ENCODE results near the gene RANGRF. TPM values are rescaled to one million over a fixed set of nuclear protein-coding genes. Genes with fewer than 3 reads are reported as not detected.
"Not testable (repeated sequence)": the region's sequence is repeated elsewhere in the genome, so short reads cannot be mapped to it uniquely, and the experiment has no call there.

Gene RANGRF
- polyA plus RNA-seq, 1 of the 3 experiments (the other 2 are of a cell fraction): 55.9 TPM

DNA sequence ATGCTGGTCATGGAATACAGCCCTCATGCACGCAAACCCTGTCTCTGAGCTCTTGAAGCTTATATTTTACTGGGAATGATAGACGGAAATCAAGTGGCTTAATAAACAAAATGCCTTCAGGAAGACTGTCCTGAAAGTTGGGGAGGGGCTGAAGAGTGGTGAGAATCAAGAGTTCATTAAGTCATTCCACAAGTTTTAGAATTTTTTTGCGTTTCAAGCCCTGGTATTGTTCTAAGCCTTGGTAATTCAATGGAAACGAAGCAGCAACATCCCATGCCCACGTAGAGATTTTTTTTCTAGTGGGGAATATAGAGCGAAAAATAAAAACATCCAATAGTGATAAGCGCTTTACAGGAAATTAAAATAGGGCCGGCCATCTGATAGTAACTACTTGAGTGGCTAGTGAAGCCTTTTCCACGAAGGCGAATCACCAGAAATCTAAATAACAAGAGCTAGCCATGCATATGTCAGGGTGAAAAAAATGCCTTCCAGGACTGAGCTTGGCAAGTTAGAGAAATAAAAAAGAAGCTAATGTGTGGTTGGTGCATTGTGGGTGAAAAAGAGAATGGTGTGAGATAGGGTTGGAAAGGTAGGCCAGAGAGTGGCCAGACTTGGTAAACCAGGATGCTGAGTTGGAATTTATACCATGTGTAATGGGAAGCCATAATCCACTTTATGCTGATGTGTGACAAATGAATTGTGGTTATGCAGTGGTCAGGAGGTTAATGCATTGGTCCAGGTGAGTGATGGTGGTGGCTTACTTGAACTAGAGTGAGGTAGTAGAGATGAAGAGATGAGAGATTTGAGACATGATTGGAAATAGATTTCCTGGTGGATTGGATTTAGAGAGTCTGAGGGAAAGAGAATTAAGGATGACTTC lies 38.6 kb upstream of the RANGRF start:
- CTCF ChIA-PET: interaction anchor here (1.2 to 3.9 kb wide), 2 partner anchors 51 to 134 kb away, joined by 4 to 18 read pairs; no protein-coding TSS in a partner anchor
- TF ChIP-seq YY1 (IDR thresholded peaks at IDR 0.05; ENCODE audit: low read depth): no peak
- TF ChIP-seq RFX5 (IDR thresholded peaks at IDR 0.05; ENCODE audit: low read length): no peak
- TF ChIP-seq GABPA (IDR thresholded peaks at IDR 0.05; ENCODE audit: low read depth): no peak
- TF ChIP-seq MEF2A (IDR thresholded peaks at IDR 0.05; ENCODE audit: borderline replicate concordance, low read depth): no peak
- TF ChIP-seq TCF12 (IDR thresholded peaks at IDR 0.05): no peak
- TF ChIP-seq TAF1 (IDR thresholded peaks at IDR 0.05; ENCODE audit: borderline replicate concordance, low read depth, low read length): no peak
- H3K9ac ChIP-seq: peak overlapping the region; percentile 85
- 11% methylated on average over 10 of the region's 10 CpGs for WGBS (ENCODE audit: low lambda C conversion rate)
- H3K79me2 ChIP-seq (ENCODE audit: insufficient read depth): peaks cover 58% of the 10 kb centered on the region
- peaks cover 3 to 5% of the 10 kb centered on the region in 2 experiments; a peak in 3 of 4 replicates for H3K4me1 ChIP-seq (ENCODE audit: control insufficient read depth in 1 of 2, insufficient read depth in 2 of 2, low read depth in 1 of 2, low read length in 1 of 2)
- H3K27ac ChIP-seq (ENCODE audit: low read depth in 2 of 2, low read length in 1 of 2): peak overlapping the region; percentile 81 to 92; a peak in 2 of 4 replicates
- peak overlapping the region; percentile 90 for H3K4me2 ChIP-seq
- no peak for DNase-seq
- H2AFZ ChIP-seq (ENCODE audit: low read depth): peak overlapping the region; percentile 95
- peaks cover 22% of the 10 kb centered on the region for H3F3A ChIP-seq (replicated peaks; ENCODE audit: insufficient read depth)
- H3K9me2 ChIP-seq: no peaks in the 10 kb centered on the region
- no peaks in the 10 kb centered on the region for H3K27me3 ChIP-seq (ENCODE audit: insufficient read depth)
- H3K9me3 ChIP-seq: no peaks in the 10 kb centered on the region
- POLR2A ChIA-PET: interaction anchor here (1.0 to 1.1 kb wide), 3 partner anchors 26 to 77 kb away, joined by 3 to 7 read pairs (median 4); partner anchors contain the start of gene SLC25A35
- H3K4me3 ChIP-seq (ENCODE audit: low read depth in 2 of 2, low read length in 1 of 2): peak overlapping the region; percentile 75 to 93
- no peaks in the 10 kb centered on the region for H4K20me1 ChIP-seq (ENCODE audit: insufficient read depth)
- peaks cover 3% of the 10 kb centered on the region in 2 experiments for H3K36me3 ChIP-seq (replicated peaks in 1 of 2; ENCODE audit: control insufficient read depth in 1 of 2, insufficient read depth in 2 of 2, low read length in 1 of 2)

DNA sequence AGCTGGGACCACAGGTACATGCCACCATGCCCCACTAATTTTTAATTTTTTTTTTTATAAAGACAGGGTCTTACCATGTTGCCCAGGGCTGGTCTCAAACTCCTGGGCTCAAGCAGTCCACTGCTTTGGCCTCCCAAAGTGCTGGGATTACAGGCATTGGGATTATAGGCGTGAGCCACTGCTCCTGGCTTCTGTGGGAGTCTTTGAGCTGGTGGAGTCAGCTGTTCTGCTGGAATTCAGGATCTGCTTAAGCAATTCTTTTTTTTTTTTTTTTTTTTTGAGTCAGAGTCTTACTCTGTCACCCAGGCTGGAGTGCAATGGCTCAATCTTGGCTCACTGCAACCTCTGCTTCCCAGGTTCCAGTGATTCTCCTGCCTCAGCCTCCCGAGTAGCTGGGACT lies 37.1 kb upstream of the RANGRF start:
- Histone ChIP-seq H3K36me3 (replicated peaks in 1 of 2; ENCODE audit: control insufficient read depth in 1 of 2, insufficient read depth in 2 of 2, low read length in 1 of 2) (peaks cover 4 to 17% of the 10 kb centered on the region in 2 experiments), H3F3A (replicated peaks; ENCODE audit: insufficient read depth) (peaks cover 21% of the 10 kb centered on the region), H3K79me2 (ENCODE audit: insufficient read depth) (peaks cover 47% of the 10 kb centered on the region)
- 96% methylated on average over 2 of the region's 2 CpGs for WGBS (ENCODE audit: low lambda C conversion rate)
- H3K4me2 ChIP-seq; H2AFZ ChIP-seq (ENCODE audit: low read depth); H3K27me3 ChIP-seq (ENCODE audit: insufficient read depth); DNase-seq; H3K9me2 ChIP-seq; POLR2A ChIA-PET; H3K4me1 ChIP-seq (ENCODE audit: control insufficient read depth in 1 of 2, insufficient read depth in 2 of 2, low read depth in 1 of 2, low read length in 1 of 2); H3K9me3 ChIP-seq; H3K27ac ChIP-seq (ENCODE audit: low read depth in 2 of 2, low read length in 1 of 2); H4K20me1 ChIP-seq (ENCODE audit: insufficient read depth); H3K4me3 ChIP-seq (ENCODE audit: low read depth in 2 of 2, low read length in 1 of 2); H3K9ac ChIP-seq: not testable (repeated sequence)
- CTCF ChIA-PET: interaction anchor here (1.2 to 3.0 kb wide), 2 partner anchors 50 to 69 kb away, joined by 3 to 13 read pairs; no protein-coding TSS in a partner anchor

DNA sequence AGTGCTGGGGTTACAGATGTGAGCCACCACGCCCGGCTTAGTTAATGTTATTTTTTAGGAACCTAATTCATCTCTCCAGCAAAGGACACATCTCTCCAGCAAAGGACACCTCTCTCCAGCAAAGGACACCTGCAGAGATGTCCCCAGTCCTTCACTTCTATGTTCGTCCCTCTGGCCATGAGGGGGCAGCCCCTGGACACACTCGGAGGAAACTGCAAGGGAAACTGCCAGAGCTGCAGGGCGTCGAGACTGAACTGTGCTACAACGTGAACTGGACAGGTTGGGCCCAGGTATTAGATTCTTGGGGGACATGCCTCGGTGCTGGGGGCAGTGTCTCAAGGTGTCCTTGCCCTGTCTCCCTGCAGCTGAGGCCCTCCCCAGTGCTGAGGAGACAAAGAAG lies 34.7 kb upstream of the RANGRF start:
- Histone ChIP-seq H3K9me3 (no peaks in the 10 kb centered on the region), H3K27me3 (ENCODE audit: insufficient read depth) (no peaks in the 10 kb centered on the region), H3K36me3 (replicated peaks in 1 of 2; ENCODE audit: control insufficient read depth in 1 of 2, insufficient read depth in 2 of 2, low read length in 1 of 2) (peaks cover 4 to 34% of the 10 kb centered on the region in 2 experiments), H4K20me1 (ENCODE audit: insufficient read depth) (no peaks in the 10 kb centered on the region), H3K9me2 (no peaks in the 10 kb centered on the region), H3F3A (replicated peaks; ENCODE audit: insufficient read depth) (peaks cover 2% of the 10 kb centered on the region), H3K4me2 (no peak overlapping the region), H3K9ac (no peak overlapping the region), H3K4me1 (ENCODE audit: control insufficient read depth in 1 of 2, insufficient read depth in 2 of 2, low read depth in 1 of 2, low read length in 1 of 2) (peaks cover 3 to 5% of the 10 kb centered on the region in 2 experiments; a peak in 3 of 4 replicates), H2AFZ (ENCODE audit: low read depth) (no peak overlapping the region), H3K4me3 (ENCODE audit: low read depth in 2 of 2, low read length in 1 of 2) (no peak overlapping the region), H3K27ac (ENCODE audit: low read depth in 2 of 2, low read length in 1 of 2) (no peak overlapping the region), H3K79me2 (ENCODE audit: insufficient read depth) (peaks cover 44% of the 10 kb centered on the region)
- no peak for DNase-seq
- POLR2A ChIA-PET: no interaction called here
- TF ChIP-seq RCOR1 (IDR thresholded peaks at IDR 0.05; ENCODE audit: low read length): no peak
- TF ChIP-seq, protein P1, sequence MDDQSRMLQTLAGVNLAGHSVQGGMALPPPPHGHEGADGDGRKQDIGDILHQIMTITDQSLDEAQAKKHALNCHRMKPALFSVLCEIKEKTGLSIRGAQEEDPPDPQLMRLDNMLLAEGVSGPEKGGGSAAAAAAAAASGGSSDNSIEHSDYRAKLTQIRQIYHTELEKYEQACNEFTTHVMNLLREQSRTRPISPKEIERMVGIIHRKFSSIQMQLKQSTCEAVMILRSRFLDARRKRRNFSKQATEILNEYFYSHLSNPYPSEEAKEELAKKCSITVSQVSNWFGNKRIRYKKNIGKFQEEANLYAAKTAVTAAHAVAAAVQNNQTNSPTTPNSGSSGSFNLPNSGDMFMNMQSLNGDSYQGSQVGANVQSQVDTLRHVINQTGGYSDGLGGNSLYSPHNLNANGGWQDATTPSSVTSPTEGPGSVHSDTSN (IDR thresholded peaks at IDR 0.05): no peak
- TF ChIP-seq RAD21 (IDR thresholded peaks at IDR 0.05; ENCODE audit: low read length): peak; percentile 42
- TF ChIP-seq MEF2A (IDR thresholded peaks at IDR 0.05; ENCODE audit: borderline replicate concordance, low read depth): no peak
- TF ChIP-seq, protein P2, sequence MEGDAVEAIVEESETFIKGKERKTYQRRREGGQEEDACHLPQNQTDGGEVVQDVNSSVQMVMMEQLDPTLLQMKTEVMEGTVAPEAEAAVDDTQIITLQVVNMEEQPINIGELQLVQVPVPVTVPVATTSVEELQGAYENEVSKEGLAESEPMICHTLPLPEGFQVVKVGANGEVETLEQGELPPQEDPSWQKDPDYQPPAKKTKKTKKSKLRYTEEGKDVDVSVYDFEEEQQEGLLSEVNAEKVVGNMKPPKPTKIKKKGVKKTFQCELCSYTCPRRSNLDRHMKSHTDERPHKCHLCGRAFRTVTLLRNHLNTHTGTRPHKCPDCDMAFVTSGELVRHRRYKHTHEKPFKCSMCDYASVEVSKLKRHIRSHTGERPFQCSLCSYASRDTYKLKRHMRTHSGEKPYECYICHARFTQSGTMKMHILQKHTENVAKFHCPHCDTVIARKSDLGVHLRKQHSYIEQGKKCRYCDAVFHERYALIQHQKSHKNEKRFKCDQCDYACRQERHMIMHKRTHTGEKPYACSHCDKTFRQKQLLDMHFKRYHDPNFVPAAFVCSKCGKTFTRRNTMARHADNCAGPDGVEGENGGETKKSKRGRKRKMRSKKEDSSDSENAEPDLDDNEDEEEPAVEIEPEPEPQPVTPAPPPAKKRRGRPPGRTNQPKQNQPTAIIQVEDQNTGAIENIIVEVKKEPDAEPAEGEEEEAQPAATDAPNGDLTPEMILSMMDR (IDR thresholded peaks at IDR 0.05): peak; percentile 42
- no peak for TF ChIP-seq YY1 (IDR thresholded peaks at IDR 0.05; ENCODE audit: low read depth)
- TF ChIP-seq RFX5 (IDR thresholded peaks at IDR 0.05; ENCODE audit: low read length): no peak
- TF ChIP-seq GABPA (IDR thresholded peaks at IDR 0.05; ENCODE audit: low read depth): no peak
- WGBS (ENCODE audit: low lambda C conversion rate): 82% methylated on average over 8 of the region's 8 CpGs
- CTCF ChIA-PET: interaction anchor here (3.0 kb wide), 1 partner anchor 47 kb away, joined by 13 read pairs; no protein-coding TSS in a partner anchor

All from SK-N-SH (cell line).